ENCODE measurements around the gene ITGB4. TPM values are rescaled to one million over a fixed set of nuclear protein-coding genes. Genes with fewer than 3 reads are reported as not detected.

Gene ITGB4
- total and polyA plus RNA-seq, 2 of the 13 experiments (the other 11 are each of a cell fraction or from before 2014, with no cell fraction given) = 6.9 to 14.5 TPM

DNA sequence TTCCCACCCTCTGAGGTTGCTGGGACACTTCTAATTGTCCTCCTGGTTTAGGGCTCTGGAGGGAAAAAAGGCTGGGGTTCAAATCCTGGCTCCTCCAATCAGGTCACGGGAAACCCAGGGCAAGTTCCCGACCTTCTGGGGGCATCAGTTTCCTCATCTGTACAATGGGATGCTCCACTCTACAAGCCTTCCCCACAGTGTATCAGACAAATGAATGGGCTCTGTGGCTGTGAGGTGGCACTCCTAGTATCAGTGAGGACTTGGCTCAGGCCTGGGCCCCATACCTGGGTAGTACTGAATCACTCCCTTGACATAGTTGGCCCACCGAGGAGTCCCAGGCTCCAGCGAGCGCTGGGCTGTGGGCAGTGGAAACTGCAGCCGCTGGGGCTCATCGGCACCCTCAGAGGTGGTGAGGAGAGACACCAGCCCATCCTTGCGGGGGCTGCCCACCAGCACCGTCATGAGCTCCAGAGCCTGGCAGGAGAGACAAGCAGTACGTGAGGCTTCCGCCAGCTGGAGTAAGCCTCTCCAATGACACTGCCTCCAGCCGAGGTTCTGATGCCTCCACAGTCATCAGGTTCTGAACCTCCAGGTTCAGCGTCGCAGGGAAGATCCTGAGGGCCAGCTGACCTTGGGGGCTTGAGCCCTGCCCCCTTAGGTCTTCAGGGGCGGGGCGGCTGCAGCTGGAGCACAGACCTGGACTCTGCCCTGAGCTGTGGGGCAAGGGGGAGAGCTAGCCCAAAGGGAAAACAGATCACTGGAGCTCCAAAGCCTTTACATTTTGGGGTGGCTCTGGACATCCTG, 42.6 kb downstream of the ITGB4 start (continued):
- no peak for TF ChIP-seq ATAD3A (CRISPR knock-in tag; IDR thresholded peaks at IDR 0.05)
- no peak for TF ChIP-seq ZNF34 (CRISPR knock-in tag; IDR thresholded peaks at IDR 0.05; ENCODE audit: borderline replicate concordance)
- TF ChIP-seq, protein P1, sequence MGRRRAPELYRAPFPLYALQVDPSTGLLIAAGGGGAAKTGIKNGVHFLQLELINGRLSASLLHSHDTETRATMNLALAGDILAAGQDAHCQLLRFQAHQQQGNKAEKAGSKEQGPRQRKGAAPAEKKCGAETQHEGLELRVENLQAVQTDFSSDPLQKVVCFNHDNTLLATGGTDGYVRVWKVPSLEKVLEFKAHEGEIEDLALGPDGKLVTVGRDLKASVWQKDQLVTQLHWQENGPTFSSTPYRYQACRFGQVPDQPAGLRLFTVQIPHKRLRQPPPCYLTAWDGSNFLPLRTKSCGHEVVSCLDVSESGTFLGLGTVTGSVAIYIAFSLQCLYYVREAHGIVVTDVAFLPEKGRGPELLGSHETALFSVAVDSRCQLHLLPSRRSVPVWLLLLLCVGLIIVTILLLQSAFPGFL (CRISPR knock-in tag; IDR thresholded peaks at IDR 0.05) = no peak
- no peak for TF ChIP-seq ZNF317 (CRISPR knock-in tag; IDR thresholded peaks at IDR 0.05)
- no peak for TF ChIP-seq CENPT (CRISPR knock-in tag; IDR thresholded peaks at IDR 0.05; ENCODE audit: low read depth)
- peak; percentile 91; the same call in 1 of the 2 replicates for TF ChIP-seq ZNF614 (CRISPR knock-in tag; IDR thresholded peaks at IDR 0.05; ENCODE audit: borderline replicate concordance)
- peak; percentile 22; the same call in 1 of the 2 replicates for TF ChIP-seq ZNF619 (CRISPR knock-in tag; IDR thresholded peaks at IDR 0.05)
- TF ChIP-seq, protein P2, sequence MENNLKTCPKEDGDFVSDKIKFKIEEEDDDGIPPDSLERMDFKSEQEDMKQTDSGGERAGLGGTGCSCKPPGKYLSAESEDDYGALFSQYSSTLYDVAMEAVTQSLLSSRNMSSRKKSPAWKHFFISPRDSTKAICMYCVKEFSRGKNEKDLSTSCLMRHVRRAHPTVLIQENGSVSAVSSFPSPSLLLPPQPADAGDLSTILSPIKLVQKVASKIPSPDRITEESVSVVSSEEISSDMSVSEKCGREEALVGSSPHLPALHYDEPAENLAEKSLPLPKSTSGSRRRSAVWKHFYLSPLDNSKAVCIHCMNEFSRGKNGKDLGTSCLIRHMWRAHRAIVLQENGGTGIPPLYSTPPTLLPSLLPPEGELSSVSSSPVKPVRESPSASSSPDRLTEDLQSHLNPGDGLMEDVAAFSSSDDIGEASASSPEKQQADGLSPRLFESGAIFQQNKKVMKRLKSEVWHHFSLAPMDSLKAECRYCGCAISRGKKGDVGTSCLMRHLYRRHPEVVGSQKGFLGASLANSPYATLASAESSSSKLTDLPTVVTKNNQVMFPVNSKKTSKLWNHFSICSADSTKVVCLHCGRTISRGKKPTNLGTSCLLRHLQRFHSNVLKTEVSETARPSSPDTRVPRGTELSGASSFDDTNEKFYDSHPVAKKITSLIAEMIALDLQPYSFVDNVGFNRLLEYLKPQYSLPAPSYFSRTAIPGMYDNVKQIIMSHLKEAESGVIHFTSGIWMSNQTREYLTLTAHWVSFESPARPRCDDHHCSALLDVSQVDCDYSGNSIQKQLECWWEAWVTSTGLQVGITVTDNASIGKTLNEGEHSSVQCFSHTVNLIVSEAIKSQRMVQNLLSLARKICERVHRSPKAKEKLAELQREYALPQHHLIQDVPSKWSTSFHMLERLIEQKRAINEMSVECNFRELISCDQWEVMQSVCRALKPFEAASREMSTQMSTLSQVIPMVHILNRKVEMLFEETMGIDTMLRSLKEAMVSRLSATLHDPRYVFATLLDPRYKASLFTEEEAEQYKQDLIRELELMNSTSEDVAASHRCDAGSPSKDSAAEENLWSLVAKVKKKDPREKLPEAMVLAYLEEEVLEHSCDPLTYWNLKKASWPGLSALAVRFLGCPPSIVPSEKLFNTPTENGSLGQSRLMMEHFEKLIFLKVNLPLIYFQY (CRISPR knock-in tag; IDR thresholded peaks at IDR 0.05; ENCODE audit: borderline replicate concordance) = peak; percentile 87
- TF ChIP-seq TBX3 (IDR thresholded peaks at IDR 0.05; ENCODE audit: borderline replicate concordance) = no peak
- 0 out of 2 replicates have a peak, but pooled peaks have one; percentile 17 for TF ChIP-seq ZNF557 (CRISPR knock-in tag; IDR thresholded peaks at IDR 0.05)
- no peak for TF ChIP-seq CREB1 (IDR thresholded peaks at IDR 0.05)
- no peak for TF ChIP-seq CREB1 (CRISPR knock-in tag; IDR thresholded peaks at IDR 0.05)
- TF ChIP-seq MAX (IDR thresholded peaks at IDR 0.05) = peak; percentile 50; the same call in 1 of the 2 replicates
- TF ChIP-seq ZNF616 (CRISPR knock-in tag; IDR thresholded peaks at IDR 0.05; ENCODE audit: low read depth) = no peak
- no peak for TF ChIP-seq ASH2L (IDR thresholded peaks at IDR 0.05; ENCODE audit: insufficient read length, low read depth, low read length)
- peak; percentile 45; the same call in 1 of the 2 replicates for TF ChIP-seq ARHGAP35 (CRISPR knock-in tag; IDR thresholded peaks at IDR 0.05; ENCODE audit: borderline replicate concordance)
- no peak for TF ChIP-seq DNMT3B (CRISPR knock-in tag; conservative IDR thresholded peaks at IDR 0.05)
- no peak for TF ChIP-seq MAFF (IDR thresholded peaks at IDR 0.05; ENCODE audit: low read depth, low read length)
- TF ChIP-seq, protein P3, sequence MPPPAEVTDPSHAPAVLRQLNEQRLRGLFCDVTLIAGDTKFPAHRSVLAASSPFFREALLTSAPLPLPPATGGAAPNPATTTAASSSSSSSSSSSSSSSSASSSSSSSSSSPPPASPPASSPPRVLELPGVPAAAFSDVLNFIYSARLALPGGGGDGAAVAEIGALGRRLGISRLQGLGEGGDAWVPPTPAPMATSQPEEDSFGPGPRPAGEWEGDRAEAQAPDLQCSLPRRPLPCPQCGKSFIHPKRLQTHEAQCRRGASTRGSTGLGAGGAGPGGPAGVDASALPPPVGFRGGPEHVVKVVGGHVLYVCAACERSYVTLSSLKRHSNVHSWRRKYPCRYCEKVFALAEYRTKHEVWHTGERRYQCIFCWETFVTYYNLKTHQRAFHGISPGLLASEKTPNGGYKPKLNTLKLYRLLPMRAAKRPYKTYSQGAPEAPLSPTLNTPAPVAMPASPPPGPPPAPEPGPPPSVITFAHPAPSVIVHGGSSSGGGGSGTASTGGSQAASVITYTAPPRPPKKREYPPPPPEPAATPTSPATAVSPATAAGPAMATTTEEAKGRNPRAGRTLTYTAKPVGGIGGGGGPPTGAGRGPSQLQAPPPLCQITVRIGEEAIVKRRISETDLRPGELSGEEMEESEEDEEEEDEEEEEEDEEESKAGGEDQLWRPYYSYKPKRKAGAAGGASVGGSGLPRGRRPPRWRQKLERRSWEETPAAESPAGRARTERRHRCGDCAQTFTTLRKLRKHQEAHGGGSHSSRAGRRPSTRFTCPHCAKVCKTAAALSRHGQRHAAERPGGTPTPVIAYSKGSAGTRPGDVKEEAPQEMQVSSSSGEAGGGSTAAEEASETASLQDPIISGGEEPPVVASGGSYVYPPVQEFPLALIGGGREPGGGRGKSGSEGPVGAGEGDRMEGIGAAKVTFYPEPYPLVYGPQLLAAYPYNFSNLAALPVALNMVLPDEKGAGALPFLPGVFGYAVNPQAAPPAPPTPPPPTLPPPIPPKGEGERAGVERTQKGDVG (CRISPR knock-in tag; IDR thresholded peaks at IDR 0.05; ENCODE audit: borderline replicate concordance) = no peak
- peak; percentile 35 for TF ChIP-seq KMT2A (CRISPR knock-in tag; IDR thresholded peaks at IDR 0.05)
- TF ChIP-seq ZFP62 (CRISPR knock-in tag; IDR thresholded peaks at IDR 0.05) = no peak
